Endothelial cell of umbilical vein (primary cell): ENCODE results near the gene COPS3.

ENCODE experiments used
- EZH2 ChIP-seq: IDR thresholded peaks from 2 replicates; pipeline ENCODE4 v1.6.1; 2012; ENCODE audit warnings: borderline replicate concordance, low read depth, mild to moderate bottlenecking, moderate library complexity, low read length, inconsistent platforms; ENCODE audit not compliant: severe bottlenecking
- FOS ChIP-seq: IDR thresholded peaks from 2 replicates; pipeline ENCODE4 v1.6.1; 2011; ENCODE audit warnings: mild to moderate bottlenecking, low read length, moderate library complexity, borderline replicate concordance; ENCODE audit not compliant: insufficient read depth
- GATA2 ChIP-seq: IDR thresholded peaks from 2 replicates; pipeline ENCODE4 v1.7.0; 2011; ENCODE audit warnings: low read depth, mild to moderate bottlenecking, moderate library complexity, mixed read lengths, low read length; ENCODE audit not compliant: insufficient read length, insufficient read depth
- MYC ChIP-seq: IDR thresholded peaks from one replicate; pipeline ENCODE4 v1.6.1; 2011; ENCODE audit warnings: mild to moderate bottlenecking, low read depth, low read length
- POLR2A ChIP-seq: IDR thresholded peaks from 2 replicates; pipeline ENCODE4 v1.6.1; 2012; ENCODE audit warnings: low read depth, mild to moderate bottlenecking, control low read depth, low read length
- POLR2AphosphoS5 ChIP-seq: IDR thresholded peaks from 2 replicates; pipeline ENCODE4 v1.6.1; 2012; ENCODE audit warnings: low read depth, mild to moderate bottlenecking, control low read depth, low read length, moderate library complexity; ENCODE audit not compliant: insufficient read depth
- TF ChIP-seq, protein P1 (sequence below), 2 donors: IDR thresholded peaks; 1 replicate in 1 of 2; 2 replicates in 1 of 2; pipeline ENCODE4 v1.5.1; 2011; ENCODE audit warnings: low read length in 2 of 2, mild to moderate bottlenecking in 2 of 2, moderate library complexity in 2 of 2, control low read depth in 1 of 2, inconsistent platforms in 1 of 2, low read depth in 1 of 2; ENCODE audit not compliant: insufficient read depth in 1 of 2; ENCODE audit errors: extremely low read depth in 1 of 2
- TF ChIP-seq, protein P2 (sequence below): IDR thresholded peaks from 2 replicates; pipeline ENCODE4 v1.6.1; 2011; ENCODE audit not compliant: insufficient read depth, insufficient read length

DNA sequence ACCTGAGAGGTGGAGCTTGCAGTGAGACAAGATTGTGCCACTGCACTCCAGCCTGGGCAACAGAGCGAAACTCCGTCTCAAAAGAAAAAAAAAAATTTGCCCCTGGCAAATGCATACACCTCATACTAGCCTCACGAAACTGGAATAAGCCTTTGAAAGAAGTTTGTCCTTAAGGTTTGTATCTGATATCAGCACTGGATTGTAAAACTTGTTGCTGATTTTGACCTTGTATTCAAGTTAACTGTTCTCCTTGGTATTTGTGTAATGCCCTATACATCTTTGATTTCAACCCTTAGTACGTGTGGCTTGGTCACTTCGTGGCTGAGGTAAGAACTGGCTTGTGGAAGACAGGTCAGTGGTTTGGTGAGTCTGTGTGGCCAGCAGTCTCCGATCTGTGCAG, 37.9 kb downstream of the COPS3 start:
- TF ChIP-seq EZH2 = no peak
- no peak for TF ChIP-seq POLR2A
- TF ChIP-seq, protein P1, sequence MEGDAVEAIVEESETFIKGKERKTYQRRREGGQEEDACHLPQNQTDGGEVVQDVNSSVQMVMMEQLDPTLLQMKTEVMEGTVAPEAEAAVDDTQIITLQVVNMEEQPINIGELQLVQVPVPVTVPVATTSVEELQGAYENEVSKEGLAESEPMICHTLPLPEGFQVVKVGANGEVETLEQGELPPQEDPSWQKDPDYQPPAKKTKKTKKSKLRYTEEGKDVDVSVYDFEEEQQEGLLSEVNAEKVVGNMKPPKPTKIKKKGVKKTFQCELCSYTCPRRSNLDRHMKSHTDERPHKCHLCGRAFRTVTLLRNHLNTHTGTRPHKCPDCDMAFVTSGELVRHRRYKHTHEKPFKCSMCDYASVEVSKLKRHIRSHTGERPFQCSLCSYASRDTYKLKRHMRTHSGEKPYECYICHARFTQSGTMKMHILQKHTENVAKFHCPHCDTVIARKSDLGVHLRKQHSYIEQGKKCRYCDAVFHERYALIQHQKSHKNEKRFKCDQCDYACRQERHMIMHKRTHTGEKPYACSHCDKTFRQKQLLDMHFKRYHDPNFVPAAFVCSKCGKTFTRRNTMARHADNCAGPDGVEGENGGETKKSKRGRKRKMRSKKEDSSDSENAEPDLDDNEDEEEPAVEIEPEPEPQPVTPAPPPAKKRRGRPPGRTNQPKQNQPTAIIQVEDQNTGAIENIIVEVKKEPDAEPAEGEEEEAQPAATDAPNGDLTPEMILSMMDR (IDR thresholded peaks at IDR 0.05; ENCODE audit: extremely low read depth in 1 of 2, insufficient read depth in 1 of 2, low read depth in 1 of 2, low read length in 2 of 2) = no peak
- no peak for TF ChIP-seq POLR2AphosphoS5
- TF ChIP-seq MYC = no peak
- no peak for TF ChIP-seq GATA2
- TF ChIP-seq FOS = no peak
- TF ChIP-seq, protein P2, sequence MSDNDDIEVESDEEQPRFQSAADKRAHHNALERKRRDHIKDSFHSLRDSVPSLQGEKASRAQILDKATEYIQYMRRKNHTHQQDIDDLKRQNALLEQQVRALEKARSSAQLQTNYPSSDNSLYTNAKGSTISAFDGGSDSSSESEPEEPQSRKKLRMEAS = no peak
